ENCODE data around the gene TEX10.
"Not testable (repeated sequence)": the region's sequence is repeated elsewhere in the genome, so short reads cannot be mapped to it uniquely, and the experiment has no call there.

The TEX10 gene

DNA sequence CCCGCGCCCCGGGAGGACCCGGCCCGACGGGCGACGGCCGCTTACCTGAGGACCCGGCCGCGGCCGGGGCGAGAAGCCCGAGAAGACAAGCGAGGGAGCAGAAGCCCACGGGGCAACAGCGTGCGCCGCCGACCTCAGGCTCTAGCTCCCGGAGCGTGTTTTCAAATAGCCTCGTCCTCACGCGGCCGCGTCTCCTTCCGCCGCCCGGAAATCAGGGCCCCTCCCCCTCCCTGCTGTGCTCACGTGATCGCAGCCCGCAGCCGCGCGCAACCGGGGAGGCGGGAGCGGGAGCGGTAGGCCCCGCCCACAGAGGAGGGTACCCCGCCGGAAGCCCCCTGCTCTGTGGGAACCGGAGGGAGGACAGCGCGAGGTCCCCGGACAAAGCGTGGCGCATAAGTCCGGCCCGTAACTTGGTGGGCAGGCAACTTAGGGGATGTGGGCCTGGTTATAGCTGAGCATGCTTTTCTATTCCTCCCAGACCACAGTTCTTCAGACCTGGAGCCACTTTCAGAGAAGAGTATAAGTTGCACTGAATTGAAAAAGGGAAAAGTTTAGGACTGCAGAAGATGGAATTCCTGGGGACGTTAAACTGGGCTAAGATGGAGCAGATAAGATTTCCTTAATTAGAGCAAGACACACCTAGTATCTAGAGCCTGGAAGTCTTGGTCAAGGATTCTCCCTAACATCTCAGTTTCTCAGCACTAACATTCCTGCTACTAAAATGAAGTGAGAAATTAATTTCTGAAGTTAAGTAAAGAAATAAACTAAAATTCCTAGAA, at the start of gene TEX10:
TSS of gene TEX10 (minus strand) at position 216 of the 779 bp plus-strand sequence. CDS start 3,579 bp downstream, outside the sequence.
- peak; percentile 90 for DNase-seq

DNA sequence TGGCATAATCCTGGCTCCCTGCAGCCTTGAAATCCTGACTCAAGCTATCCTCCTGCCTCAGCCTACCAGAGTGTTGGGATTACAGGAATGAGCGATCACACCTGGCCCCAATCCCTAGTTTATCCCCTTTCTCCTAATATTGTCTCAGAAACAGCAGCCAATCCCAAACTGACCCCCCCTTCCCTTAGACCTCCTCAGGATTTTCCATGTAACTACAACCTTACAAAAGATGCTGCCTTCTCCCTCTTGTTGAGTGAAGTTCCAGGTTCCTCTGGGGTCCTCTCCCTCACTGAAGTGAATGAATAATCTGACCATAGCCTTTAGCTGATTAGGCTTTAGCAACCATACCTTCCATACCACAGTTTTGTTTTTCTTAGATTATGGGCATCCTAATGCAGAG, 48.3 kb upstream of the TEX10 start:
- no peak for DNase-seq

GRCh38 chr9:100397529-100398266, 45.0 kb upstream of the TEX10 start:
- no peak for DNase-seq

DNA sequence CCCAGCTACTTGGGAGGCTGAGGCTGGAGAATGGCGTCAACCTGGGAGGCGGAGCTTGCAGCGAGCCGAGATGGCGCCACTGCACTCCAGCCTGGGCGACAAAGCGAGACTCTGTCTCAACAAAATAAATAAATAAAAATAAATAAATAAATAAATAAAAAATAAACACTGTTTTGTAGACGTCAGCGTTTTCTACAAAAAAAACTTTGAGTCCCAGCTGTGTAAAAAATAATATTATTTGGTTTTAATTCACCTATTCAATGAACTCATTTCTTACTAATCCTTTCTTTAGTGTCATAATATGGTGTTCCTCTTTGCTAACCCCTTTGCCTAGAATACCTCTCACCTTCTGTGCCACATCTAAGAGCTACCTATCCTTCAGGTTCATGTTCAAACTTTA, 44.0 kb upstream of the TEX10 start:
- DNase-seq, result no peak

DNA sequence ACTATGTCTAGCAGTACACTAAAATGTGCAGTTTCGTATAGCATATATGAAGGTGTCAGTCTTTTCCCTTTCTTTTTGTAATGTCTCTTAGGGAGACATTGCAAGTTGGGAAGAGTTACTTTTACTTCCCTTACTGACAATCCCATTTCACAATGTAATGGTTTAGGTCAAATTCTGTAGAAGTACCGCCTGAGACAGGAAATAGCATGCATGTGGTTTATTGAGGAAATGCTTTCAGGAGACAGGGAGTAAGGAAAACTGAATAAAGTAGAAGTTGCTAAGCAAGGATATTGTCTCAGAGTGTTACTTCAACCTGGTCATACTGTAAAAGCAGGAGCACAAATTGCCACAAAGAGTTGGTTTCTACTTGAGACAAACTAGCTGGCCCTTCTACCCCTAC, 42.1 kb upstream of the TEX10 start:
- DNase-seq, result no peak

- DNase-seq, result no peak
Observed at GRCh38 chr9:100394032-100394695, 41.4 kb upstream of the TEX10 start.

DNA sequence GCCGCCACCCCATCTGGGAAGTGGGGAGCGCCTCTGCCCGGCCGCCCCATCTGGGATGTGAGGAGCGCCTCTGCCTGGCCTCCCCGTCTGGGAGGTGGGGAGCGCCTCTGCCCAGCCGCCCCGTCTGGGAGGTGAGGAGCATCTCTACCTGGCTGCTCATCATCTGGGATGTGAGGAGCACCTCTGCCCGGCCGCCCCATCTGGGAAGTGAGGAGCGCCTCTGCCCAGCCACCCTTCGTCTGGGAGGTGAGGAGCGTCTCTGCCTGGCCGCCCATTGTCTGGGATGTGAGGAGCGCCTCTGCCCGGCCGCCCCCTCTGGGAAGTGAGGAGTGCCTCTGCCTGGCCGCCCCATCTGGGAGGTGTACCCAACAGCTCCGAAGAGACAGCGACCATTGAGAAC, 40.2 kb upstream of the TEX10 start:
- not testable (repeated sequence) for DNase-seq

GRCh38 chr9:100379862-100380261, 27.1 kb upstream of the TEX10 start:
- no peak for DNase-seq

DNA sequence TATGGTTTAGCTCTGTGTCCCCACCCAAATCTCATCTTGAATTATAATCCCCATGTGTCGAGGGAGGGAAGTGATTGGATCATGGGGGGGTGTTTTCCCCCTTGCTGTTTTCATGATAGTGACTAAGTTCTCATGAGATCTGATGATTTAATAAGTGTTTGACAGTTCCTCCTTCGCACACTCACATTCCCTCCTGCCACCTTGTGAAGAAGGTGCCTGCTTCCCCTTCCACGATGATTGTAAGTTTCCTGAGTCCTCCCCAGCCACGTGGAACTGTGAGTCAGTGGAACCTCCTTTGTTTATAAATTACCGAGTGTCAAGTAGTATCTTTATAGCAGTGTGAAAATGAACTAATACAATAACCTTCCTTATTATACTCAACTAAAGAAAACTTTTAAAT, 24.3 kb upstream of the TEX10 start:
- DNase-seq, result no peak

GRCh38 chr9:100375658-100376057, 22.9 kb upstream of the TEX10 start:
- no peak for DNase-seq

GRCh38 chr9:100372648-100373047, 19.9 kb upstream of the TEX10 start:
- no peak for DNase-seq

GRCh38 chr9:100370064-100370723, 17.5 kb upstream of the TEX10 start:
- DNase-seq, result no peak

GRCh38 chr9:100368672-100369071, 15.9 kb upstream of the TEX10 start:
- no peak for DNase-seq

DNA sequence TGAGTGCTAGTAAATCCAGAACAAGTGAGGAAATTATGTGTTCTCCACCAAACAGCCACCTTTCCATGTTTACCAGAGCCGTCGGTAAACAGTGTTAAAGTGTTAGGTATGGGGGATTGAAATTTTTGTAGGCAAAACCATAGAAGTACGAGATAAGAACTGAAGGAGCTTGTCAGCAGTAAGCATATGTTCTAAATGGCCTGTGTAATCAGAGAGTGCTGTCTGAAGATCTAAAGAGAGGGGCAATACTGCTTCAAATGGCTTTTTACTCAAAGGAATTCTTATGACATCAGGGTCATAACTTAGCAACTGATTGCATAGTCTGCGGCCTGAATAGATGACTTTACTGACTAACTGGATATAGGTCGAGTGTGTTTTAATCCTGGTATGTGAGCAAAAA, 13.4 kb upstream of the TEX10 start:
- DNase-seq, result no peak

GRCh38 chr9:100364013-100364412, 11.3 kb upstream of the TEX10 start:
- no peak for DNase-seq

DNA sequence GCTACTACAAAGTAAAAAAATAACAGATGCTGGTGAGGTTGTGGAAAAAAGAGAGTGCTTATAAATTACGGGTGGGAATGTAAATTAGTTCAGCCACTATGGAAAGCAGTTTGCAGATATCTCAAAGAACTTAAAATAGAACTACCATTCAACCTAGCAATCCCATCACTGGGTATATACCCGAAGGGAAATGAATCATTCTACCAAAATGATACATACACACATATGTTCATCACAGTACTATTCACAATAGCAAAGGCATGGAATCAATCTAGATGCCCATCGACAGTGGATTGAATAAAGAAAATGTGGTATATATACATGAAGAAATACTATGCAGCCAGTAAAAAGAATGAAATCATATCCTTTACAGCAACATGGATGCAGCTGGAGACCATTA, 6.3 kb upstream of the TEX10 start:
- DNase-seq, result no peak

GRCh38 chr9:100357501-100357900, 4.8 kb upstream of the TEX10 start:
- no peak for DNase-seq

- DNase-seq, result no peak
Observed at GRCh38 chr9:100355561-100355960, 2.8 kb upstream of the TEX10 start.

DNA sequence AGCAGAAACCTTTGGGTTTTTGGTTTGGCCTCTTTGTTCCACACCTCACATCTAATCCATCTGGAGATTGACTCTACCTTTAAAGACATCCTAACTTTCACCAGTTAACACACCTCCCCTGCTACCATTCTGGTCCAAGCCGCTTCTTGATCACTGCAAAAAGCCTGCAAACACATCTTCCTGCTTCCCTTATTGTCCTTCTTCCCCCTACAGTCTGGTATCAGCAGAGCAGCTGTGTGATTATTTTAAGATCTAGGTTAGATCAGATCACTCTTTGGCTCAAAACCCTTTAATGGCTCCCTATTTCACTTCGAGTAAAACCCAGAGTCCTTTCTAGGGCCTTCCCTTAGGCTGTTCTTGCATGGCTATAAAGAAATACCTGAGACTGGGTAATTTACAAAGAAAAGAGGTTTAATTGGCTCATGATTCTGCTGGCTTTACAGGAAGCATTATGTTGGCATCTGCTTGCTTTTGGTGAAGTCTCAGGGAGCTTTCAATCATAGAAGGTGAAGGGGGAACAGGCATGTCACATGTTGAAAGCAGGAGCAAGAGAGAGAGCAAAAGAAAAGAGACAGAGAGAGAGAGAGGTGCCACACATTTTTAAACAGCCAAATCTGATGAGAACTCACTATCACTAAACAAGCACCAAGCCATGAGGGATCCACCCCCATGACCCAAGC, 1.5 kb upstream of the TEX10 start:
- DNase-seq, result no peak

- DNase-seq, result peak; percentile 27
Observed at GRCh38 chr9:100352201-100352726, 478 bp downstream of the TEX10 start.

GRCh38 chr9:100351508-100351907, 1.2 kb downstream of the TEX10 start:
- no peak for DNase-seq

GRCh38 chr9:100350188-100350587, 2.6 kb downstream of the TEX10 start:
- DNase-seq, result no peak
